Left ventricle myocardium superior (tissue), 1 donor: ENCODE results near the gene DPPA3. TPM values are rescaled to one million over a fixed set of nuclear protein-coding genes. Genes with fewer than 3 reads are reported as not detected.
A peak's percentile ranks its signal among the peaks of the same experiment; 100 is the strongest.
"Not testable (repeated sequence)": the region's sequence is repeated elsewhere in the genome, so short reads cannot be mapped to it uniquely, and the experiment has no call there.

Experiments used
- ATAC-seq: fragments of 200-7000 bp; cut with Tn5 transposase; one replicate; pipeline ENCODE4 v1.9.1; 2020; ENCODE audit warnings: mild to moderate bottlenecking, moderate library complexity
- DNase-seq: peaks from one replicate; pipeline ENCODE4 v3.0.0-alpha.2; 2020
- intact Hi-C: fragments of 100-400 bp; cut with micrococcal nuclease; formaldehyde crosslinking; loops from one replicate; pipeline ENCODE4 v1.11.0; 2022
- long read RNA-seq: library from polyadenylated mRNA; unstranded; transcript quantifications from one replicate; pipeline ENCODE4 v2.0.0, GENCODE V29; 2021
- total RNA-seq: library from RNA; stranded (reverse); fragmentation: NEBNext Ultra II Directional; extraction: Animal tissue kit (Norgen Biotek cat#: 25700); gene quantifications from one replicate; pipeline ENCODE4 v1.2.1, GENCODE V29; 2021
- donor health status: DM: no; HTN: yes; CAD: no; lungs with severe emphysema.

The DPPA3 gene
- total RNA-seq = not detected
- long read RNA-seq = 0 reads

DNA sequence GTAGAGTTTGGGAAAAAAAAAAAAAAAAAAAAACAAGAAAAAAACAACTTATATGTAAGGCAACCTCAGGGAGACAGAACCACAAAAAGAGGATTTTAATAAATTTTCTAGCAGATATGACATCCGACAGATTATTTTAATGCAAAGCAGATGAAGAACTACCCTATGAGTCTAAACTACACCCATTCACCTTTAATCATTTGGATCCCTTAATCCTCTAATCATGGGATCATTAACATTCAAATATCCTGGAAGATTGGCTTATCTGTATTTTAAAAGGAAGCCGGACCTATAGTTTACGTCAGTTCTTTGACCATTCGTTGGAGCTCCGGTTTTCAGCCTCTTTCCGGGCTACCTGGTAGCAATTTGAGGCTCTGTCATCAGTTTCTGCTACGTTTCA is at the start of gene DPPA3:
TSS of gene DPPA3 (plus strand) at position 301 of the 400 bp plus-strand sequence. CDS start 138 bp downstream, outside the sequence.
- intact Hi-C loops = no loop called here
- no peak for ATAC-seq
- no peak for DNase-seq

- ATAC-seq (no peak), DNase-seq (no peak)
- intact Hi-C loops = no loop called here
Observed at GRCh38 chr12:7661741-7662140, 49.5 kb upstream of the DPPA3 start.

DNA sequence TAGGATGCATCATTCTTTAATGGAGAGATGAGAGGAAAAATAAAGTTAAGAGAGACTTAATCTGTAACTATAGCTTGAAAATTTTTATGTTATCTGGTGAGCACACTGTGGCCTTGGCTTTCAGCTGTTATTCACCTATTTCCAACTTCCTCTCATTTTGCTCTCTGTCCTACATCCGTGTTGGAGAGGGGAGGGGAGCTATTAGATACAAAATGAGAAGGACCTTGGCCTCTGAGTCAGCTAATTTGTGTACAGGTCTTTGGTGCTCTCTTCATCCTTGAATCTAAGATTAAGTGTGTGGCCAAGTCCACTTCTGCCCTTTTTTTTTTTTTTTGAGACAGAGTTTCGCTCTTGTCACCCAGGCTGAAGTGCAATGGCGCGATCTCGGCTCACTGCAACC is 44.6 kb upstream of the DPPA3 start:
- no peak for DNase-seq
- intact Hi-C loops = no loop called here
- no peak for ATAC-seq

- DNase-seq = no peak
- intact Hi-C loops = no loop called here
- no peak for ATAC-seq
Observed at GRCh38 chr12:7667125-7667524, 44.1 kb upstream of the DPPA3 start.

DNA sequence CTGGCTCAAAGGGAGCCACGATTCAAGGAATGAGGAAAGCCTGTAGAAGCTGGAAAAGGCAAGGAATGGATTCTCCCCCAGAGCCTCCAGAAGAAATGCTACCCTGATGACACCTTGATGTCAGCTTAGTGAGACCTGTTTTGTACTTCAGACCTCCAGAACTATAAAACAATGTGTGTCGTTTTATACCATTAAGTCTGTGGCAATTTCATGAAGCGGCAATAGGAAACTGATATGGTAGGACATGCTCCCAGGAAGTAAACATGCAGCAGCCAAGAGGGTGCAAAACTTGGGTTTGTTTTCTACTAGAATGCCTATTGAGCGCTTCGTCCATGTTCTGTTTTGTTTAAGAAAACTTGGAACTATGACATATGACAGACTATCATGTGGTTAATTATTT is 43.1 kb upstream of the DPPA3 start:
- intact Hi-C loops = no loop called here
- no peak for ATAC-seq
- no peak for DNase-seq

- DNase-seq, ATAC-seq: not testable (repeated sequence)
- intact Hi-C loops = loop anchor here (5.0 kb wide), 1 partner anchor 132 kb away; no protein-coding TSS in a partner anchor
Observed at GRCh38 chr12:7675455-7675854, 35.8 kb upstream of the DPPA3 start.

- not testable (repeated sequence) for ATAC-seq, DNase-seq
- intact Hi-C loops = loop anchor here (5.0 kb wide), 1 partner anchor 130 kb away; no protein-coding TSS in a partner anchor
Observed at GRCh38 chr12:7677432-7677888, 33.8 kb upstream of the DPPA3 start.

DNA sequence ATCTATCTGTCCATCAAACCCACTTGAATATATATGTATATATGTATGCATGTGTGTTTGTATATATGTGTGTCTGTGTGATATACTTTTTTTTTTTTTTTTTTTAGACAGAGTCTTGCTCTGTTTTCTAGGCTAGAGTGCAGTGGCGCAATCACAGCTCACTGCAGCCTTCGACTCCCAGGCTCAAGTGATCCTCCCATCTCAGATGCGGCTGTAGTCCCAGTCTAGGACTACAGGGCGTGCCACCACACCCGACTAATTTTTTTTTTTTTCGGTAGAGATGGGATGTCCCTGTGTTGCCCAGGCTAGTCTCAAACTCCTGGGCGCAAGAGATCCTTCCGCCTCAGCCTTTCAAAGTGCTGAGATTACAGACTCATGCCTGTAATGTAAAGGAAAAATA is 32.5 kb upstream of the DPPA3 start:
- DNase-seq = no peak
- intact Hi-C loops = loop anchor here (5.0 kb wide), 1 partner anchor 129 kb away; no protein-coding TSS in a partner anchor
- no peak for ATAC-seq

DNA sequence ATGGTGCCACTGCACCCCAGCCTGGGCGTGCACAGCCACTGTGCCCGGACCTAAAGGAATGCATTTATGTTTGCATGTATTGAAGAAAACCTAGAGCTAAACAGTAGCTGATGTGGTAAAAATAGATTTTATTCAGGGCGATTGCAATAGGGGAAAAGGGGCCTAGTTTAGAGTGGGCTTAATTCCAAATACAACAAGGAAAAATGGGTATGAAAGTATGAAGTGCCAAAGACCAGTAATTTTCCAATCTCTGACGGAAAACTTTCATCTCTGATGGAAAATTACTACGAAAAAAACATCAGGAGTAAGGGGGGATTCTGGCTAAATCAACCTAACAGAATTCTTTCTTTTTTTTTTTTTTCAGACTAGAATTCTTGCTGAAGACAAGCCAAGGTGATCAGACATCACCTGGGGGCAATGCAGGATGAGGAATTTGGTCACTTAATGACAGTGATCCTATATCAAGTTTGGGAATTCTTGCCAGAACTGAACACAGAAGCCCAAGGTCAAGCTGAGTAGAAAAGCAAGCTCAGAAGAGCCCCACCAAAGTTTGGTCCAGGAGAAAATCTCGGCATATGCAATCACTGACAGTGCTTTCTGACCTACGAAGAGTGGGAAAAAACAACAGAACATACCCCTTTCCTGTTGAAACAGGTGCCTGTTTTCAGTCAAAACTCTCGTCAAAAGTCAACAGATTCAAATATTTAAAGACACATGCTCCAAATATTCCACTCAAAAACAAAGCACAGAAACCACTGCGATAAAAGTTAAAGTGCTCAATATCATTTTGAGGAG is 31.8 kb upstream of the DPPA3 start:
- no peak for ATAC-seq
- DNase-seq = no peak
- intact Hi-C loops = loop anchor here (5.0 kb wide), 1 partner anchor 128 kb away; no protein-coding TSS in a partner anchor

DNA sequence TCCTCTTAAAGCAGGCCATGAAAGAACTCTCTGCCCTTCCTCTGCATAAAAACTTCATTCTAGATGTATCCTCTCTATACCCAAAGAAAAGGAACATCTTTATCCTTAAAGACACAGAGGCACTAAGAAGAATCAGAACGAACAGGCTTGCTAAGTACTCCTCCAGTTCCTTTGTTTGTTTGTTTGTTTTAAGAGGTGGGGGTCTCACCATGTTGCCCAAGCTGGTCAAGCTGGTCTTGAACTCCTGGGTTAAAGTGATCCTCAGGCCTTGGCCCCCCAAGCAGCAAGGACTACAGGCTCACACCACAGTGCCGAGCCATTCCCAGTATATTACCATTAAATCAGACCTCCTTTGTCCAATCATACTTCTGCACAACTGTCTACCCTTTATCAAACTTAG is 29.7 kb upstream of the DPPA3 start:
- intact Hi-C loops = no loop called here
- ATAC-seq = no peak

GRCh38 chr12:7693793-7694192 is 17.4 kb upstream of the DPPA3 start:
- intact Hi-C loops = no loop called here
- DNase-seq (no peak), ATAC-seq (no peak)

More for the DNA sequence above, 29.7 kb upstream of the DPPA3 start:
- DNase-seq = no peak

DNA sequence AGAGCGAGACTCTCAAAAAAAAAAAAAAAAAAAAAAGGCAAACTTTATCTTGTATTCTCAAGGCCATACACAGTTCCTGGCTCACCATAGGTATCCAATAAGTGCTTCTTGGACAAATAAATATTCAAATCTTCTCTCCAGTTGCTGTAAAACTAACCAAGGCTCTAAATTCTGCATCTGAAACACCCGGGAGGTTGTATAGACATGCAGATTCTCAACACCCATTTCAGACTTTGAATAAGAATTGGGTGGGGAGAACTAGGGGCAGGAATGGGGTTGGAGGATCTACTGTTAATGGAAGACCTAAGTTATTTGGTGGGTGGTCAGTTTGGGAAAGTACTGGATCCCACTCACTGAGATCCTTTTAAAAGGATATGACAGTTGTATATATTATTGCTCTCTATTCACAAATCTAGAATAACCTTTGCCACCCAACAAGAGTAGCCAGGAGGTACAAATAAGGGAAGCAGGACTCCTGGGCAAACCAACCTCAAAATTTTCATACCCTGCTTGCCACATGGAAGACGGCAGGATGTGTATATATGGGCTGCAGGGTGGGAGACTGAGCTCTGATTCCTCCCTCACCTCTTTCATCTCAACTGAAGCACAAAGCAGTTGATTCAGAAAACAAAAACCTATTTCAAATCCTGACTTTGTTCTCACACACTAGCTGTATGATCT is 16.5 kb upstream of the DPPA3 start:
- DNase-seq (no peak), ATAC-seq (no peak)
- intact Hi-C loops = no loop called here

DNA sequence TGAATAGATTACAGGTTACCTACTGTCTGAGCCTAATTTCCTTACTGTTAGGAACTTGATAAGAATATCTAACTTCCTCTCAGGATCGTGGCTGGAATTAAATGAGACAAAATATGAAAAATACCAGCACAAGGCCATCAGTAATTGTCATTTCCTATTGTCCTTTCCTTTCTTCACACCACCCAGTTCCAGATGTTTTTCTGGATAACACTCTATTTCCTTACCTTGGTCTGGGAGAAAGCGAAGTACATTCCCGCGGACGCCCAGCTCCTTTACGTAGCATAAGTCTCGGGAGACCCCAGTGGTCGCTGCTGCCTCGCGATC is 16.0 kb upstream of the DPPA3 start:
- intact Hi-C loops = no loop called here
- peak; percentile 43 for ATAC-seq
- no peak for DNase-seq

GRCh38 chr12:7695566-7696197 is 15.6 kb upstream of the DPPA3 start, which contains the start of gene GDF3:
TSS of gene GDF3 (minus strand) at chr12:7695775. CDS start at chr12:7695728, 47 bp downstream.
- ATAC-seq = peak; percentile 47
- intact Hi-C loops = no loop called here
- DNase-seq = no peak

- intact Hi-C loops = no loop called here
- no peak for ATAC-seq
Observed at GRCh38 chr12:7705846-7706245, 5.4 kb upstream of the DPPA3 start.

DNA sequence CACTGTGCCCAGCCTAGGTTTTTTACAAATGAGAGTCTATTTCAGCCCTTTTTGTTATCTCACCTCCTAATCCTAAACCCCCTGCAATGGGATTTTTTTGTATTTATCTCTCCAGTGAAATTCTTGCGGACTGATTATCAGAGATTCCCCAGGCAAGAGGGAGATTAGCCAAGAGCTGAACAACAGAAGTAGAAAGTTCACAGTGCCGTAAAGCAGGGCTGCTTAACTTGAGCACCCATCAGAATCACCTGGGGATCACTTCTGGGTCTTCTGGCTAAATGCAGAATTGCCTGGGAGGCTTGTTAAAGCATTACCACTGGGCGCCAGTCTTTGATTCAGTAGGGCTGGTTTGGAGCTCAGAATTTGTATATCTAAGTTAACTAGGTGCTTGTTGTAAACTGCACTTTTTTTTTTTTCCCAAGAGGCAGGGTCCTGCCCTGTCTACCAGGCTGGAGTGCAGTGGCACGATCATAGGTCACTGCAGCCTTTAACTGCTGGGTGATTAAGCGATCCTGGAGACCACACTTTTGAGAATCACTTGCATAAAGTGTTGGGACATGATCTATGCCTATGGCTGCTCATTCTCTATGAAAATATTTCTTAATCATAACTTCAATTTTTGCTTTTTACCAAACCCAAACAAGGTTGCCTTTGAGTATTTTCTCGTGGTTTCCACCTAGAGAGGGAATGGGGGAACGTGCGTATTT is 1.1 kb upstream of the DPPA3 start:
- intact Hi-C loops = no loop called here
- no peak for ATAC-seq
- no peak for DNase-seq

More at GRCh38 chr12:7705846-7706245, 5.4 kb upstream of the DPPA3 start:
- DNase-seq = no peak

GRCh38 chr12:7712841-7713442 is 1.7 kb downstream of the DPPA3 start:
- intact Hi-C loops = no loop called here
- no peak for DNase-seq
- no peak for ATAC-seq

DNA sequence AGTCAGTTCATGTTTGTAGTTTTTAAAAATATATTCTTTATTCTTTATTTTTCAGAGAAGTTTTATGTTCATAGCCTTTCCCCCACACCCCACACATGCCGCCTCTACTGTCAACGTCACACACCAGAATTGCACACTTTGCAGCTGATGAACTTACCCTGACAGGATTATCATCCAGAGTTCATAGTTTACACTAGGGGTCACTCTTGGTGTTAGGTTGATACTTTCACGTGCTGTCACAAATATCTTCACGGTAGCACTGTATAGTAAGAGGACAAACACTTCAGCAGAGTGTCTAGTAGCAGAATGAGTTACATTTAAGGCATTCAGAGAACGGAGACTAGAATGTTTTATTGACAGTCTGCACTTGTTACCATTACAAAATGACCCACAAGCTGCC is 5.1 kb downstream of the DPPA3 start:
- DNase-seq = no peak
- intact Hi-C loops = no loop called here
- ATAC-seq = peak; percentile 29
